ENCODE results near the gene FHIT. TPM values are rescaled to one million over a fixed set of nuclear protein-coding genes. Genes with fewer than 3 reads are reported as not detected.

The FHIT gene
- total RNA-seq, 2 donors from 2014 or later = 6.8 to 12.3 TPM

DNA sequence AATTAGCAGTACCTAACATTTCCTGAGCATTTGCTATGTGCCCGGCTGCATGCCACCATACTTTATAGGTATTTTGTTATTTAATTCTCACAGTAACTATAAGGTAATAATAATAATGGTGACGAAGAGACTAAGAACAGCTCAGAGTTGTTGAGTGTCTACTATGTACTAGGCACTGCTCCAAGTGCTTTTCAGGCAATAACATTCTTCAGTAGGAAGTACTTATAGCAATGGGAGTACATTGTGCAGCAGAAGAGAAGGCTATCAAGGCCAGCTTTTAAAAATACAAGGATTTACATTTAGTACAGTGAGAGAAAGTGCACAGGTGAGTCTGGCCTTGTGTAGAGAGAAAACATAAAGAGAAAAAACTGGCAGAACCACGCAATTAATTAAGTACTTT is 647.4 kb downstream of the FHIT start:
- no peaks in the 10 kb centered on the region for H3K27me3 Mint-ChIP-seq (ENCODE audit: insufficient read depth)
- Histone ChIP-seq H3K9me3 (ENCODE audit: control insufficient read depth, low read length) (no peaks in the 10 kb centered on the region), H3K4me1 (ENCODE audit: control insufficient read depth, insufficient read depth, low read length) (peaks cover 2% of the 10 kb centered on the region), H3K27ac (ENCODE audit: low read depth, low read length) (no peak overlapping the region), H3K27me3 (ENCODE audit: control insufficient read depth, insufficient read depth, low read length, poor library complexity, severe bottlenecking) (no peaks in the 10 kb centered on the region), H3K4me3 (ENCODE audit: low read length) (no peak overlapping the region), H3K9ac (ENCODE audit: extremely low read depth, low read length, poor library complexity, severe bottlenecking) (no peak overlapping the region), H3K36me3 (ENCODE audit: control insufficient read depth, insufficient read depth, low read length) (no peaks in the 10 kb centered on the region)
- H3K36me3 Mint-ChIP-seq (ENCODE audit: low read depth) = no peaks in the 10 kb centered on the region
- no peak overlapping the region for H3K27ac Mint-ChIP-seq
- H3K4me1 Mint-ChIP-seq = peaks cover 2% of the 10 kb centered on the region
- DNase-seq = no peak
- 99% methylated on average over 3 of the region's 3 CpGs; no CpG with 5 or more reads in 1 of the 2 experiments for WGBS, 2 experiments (ENCODE audit: insufficient coverage in 1 of 2, insufficient read length in 1 of 2)
- H3K4me3 Mint-ChIP-seq = no peak overlapping the region
- no peaks in the 10 kb centered on the region for H3K9me3 Mint-ChIP-seq
- TF ChIP-seq CTCF (conservative IDR thresholded peaks at IDR 0.05) = no peak

DNA sequence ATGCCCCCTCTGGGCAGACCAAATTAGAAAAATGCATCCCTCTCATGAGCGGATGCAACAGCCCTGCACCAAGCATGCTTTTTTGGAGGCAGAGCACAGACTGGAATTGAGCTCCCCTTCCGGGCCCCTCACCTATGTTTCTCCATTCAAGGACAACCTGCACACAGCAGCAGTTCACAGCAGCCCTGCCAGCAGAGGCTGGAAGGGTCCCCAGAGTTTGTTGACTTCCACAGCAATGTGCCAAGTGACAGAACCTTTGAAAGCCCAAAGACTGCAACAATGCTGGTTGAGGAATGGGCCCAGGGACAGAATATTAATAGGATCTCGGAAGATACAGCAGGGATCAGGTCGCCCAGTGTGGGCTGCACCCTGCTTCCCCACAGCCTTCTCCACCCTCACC is 650.4 kb downstream of the FHIT start:
- Mint-ChIP-seq H3K27me3 (ENCODE audit: insufficient read depth) (no peaks in the 10 kb centered on the region), H3K9me3 (no peaks in the 10 kb centered on the region), H3K4me3 (no peak overlapping the region), H3K27ac (no peak overlapping the region), H3K36me3 (ENCODE audit: low read depth) (no peaks in the 10 kb centered on the region), H3K4me1 (peaks cover 4% of the 10 kb centered on the region)
- Histone ChIP-seq H3K27me3 (ENCODE audit: control insufficient read depth, insufficient read depth, low read length, poor library complexity, severe bottlenecking) (no peaks in the 10 kb centered on the region), H3K9me3 (ENCODE audit: control insufficient read depth, low read length) (no peaks in the 10 kb centered on the region), H3K4me1 (ENCODE audit: control insufficient read depth, insufficient read depth, low read length) (peaks cover 2% of the 10 kb centered on the region), H3K27ac (ENCODE audit: low read depth, low read length) (no peak overlapping the region), H3K4me3 (ENCODE audit: low read length) (no peak overlapping the region), H3K9ac (ENCODE audit: extremely low read depth, low read length, poor library complexity, severe bottlenecking) (no peak overlapping the region), H3K36me3 (ENCODE audit: control insufficient read depth, insufficient read depth, low read length) (no peaks in the 10 kb centered on the region)
- DNase-seq = no peak
- no peak for TF ChIP-seq CTCF (conservative IDR thresholded peaks at IDR 0.05)
- 89 to 100% methylated on average over 3 to 4 of the region's 4 CpGs for WGBS, 2 experiments (ENCODE audit: insufficient coverage in 1 of 2, insufficient read length in 1 of 2)

DNA sequence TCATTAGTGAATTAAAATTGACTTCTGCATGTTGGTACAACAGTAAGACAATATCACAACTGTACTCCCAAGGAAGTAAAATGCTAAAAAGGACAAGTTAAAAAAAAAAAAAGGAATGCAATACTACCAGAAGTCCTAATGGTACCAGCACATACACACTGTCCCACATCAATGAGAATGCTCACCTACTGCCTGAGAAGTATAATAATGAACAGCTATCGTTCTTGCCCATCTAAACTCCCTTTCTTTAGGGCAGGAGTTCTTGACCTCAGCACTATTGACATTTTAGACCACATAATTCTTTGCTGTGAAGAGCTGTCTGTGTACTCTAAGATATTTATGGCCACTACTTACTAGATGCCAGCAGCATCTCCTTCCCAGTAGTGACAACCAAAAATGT is 651.7 kb downstream of the FHIT start:
- no peak overlapping the region for H3K27ac ChIP-seq (ENCODE audit: low read depth, low read length)
- Mint-ChIP-seq H3K27me3 (ENCODE audit: insufficient read depth) (no peaks in the 10 kb centered on the region), H3K4me3 (no peak overlapping the region), H3K36me3 (ENCODE audit: low read depth) (no peaks in the 10 kb centered on the region), H3K4me1 (peaks cover 4% of the 10 kb centered on the region), H3K9me3 (no peaks in the 10 kb centered on the region), H3K27ac (no peak overlapping the region)
- WGBS, 2 experiments (ENCODE audit: insufficient coverage in 1 of 2, insufficient read length in 1 of 2) = 100% methylated on average over 1 of the region's 1 CpG
- H3K27me3 ChIP-seq (ENCODE audit: control insufficient read depth, insufficient read depth, low read length, poor library complexity, severe bottlenecking) = no peaks in the 10 kb centered on the region
- no peak for DNase-seq
- H3K9ac ChIP-seq (ENCODE audit: extremely low read depth, low read length, poor library complexity, severe bottlenecking) = no peak overlapping the region
- peaks cover 2% of the 10 kb centered on the region for H3K4me1 ChIP-seq (ENCODE audit: control insufficient read depth, insufficient read depth, low read length)
- TF ChIP-seq CTCF (conservative IDR thresholded peaks at IDR 0.05) = no peak
- no peaks in the 10 kb centered on the region for H3K9me3 ChIP-seq (ENCODE audit: control insufficient read depth, low read length)
- no peaks in the 10 kb centered on the region for H3K36me3 ChIP-seq (ENCODE audit: control insufficient read depth, insufficient read depth, low read length)
- no peak overlapping the region for H3K4me3 ChIP-seq (ENCODE audit: low read length)
